Upper lobe of left lung (tissue), 6 donors: ENCODE results near the gene KBTBD4. TPM values are rescaled to one million over a fixed set of nuclear protein-coding genes. Genes with fewer than 3 reads are reported as not detected.
"Not testable (repeated sequence)": the region's sequence is repeated elsewhere in the genome, so short reads cannot be mapped to it uniquely, and the experiment has no call there.

Source experiments
- ATAC-seq, 2 donors: fragments of 200-7000 bp; cut with Tn5 transposase; one replicate each; pipeline ENCODE4 v1.9.1; 2022; ENCODE audit warnings: mild to moderate bottlenecking in 2 of 2, moderate library complexity in 2 of 2; ENCODE audit not compliant: low FRiP score in 2 of 2
- DNase-seq, 2 donors: peaks; one replicate each; pipeline ENCODE4 v3.0.0-alpha.2; 2019 to 2020
- H3K27ac ChIP-seq, 4 donors: fragments of 200-600 bp; sonication (generic); one replicate each; pipeline ENCODE4 v1.5.1; 2016 to 2019
- H3K27me3 ChIP-seq, 4 donors: fragments of 200-600 bp; sonication (generic); one replicate each; pipeline ENCODE4 v1.5.1; 2017 to 2019
- H3K36me3 ChIP-seq, 4 donors: fragments of 200-600 bp; sonication (generic); one replicate each; pipeline ENCODE4 v1.5.1; 2016 to 2019
- H3K4me1 ChIP-seq, 4 donors: fragments of 200-600 bp; sonication (generic); one replicate each; pipeline ENCODE4 v1.5.1; 2018 to 2019
- H3K4me3 ChIP-seq, 4 donors: fragments of 200-600 bp; sonication (generic); one replicate each; pipeline ENCODE4 v1.5.1; 2017 to 2019; ENCODE audit warnings: mild to moderate bottlenecking in 2 of 4, moderate library complexity in 1 of 4
- H3K9me3 ChIP-seq, 4 donors: fragments of 200-600 bp; sonication (generic); one replicate each; pipeline ENCODE4 v1.5.1; 2018 to 2019
- EP300 ChIP-seq, 4 donors: sonication (generic); formaldehyde crosslinking; IDR thresholded peaks; one replicate each; pipeline ENCODE4 v1.5.1; 2017; ENCODE audit warnings: antibody characterized with exemption in 4 of 4, control low read depth in 2 of 4
- POLR2A ChIP-seq, 4 donors: fragments of 450-650 bp; IDR thresholded peaks; one replicate each; pipeline ENCODE4 v1.5.1; 2016 to 2017; ENCODE audit warnings: antibody characterized with exemption in 4 of 4, mild to moderate bottlenecking in 2 of 4
- POLR2AphosphoS5 ChIP-seq, 2 donors: sonication (generic); formaldehyde crosslinking; IDR thresholded peaks; one replicate each; pipeline ENCODE4 v1.5.1; 2017; ENCODE audit warnings: antibody characterized with exemption in 2 of 2
- WGBS, 2 donors: methylation state at CpG; one replicate each; pipeline ENCODE4 v1.1.5; 2017 to 2018; 5-methylcytosine and 5-hydroxymethylcytosine counted together
- total RNA-seq, 6 donors: library from RNA; depleted of rRNA in 4 of 6; stranded (reverse); fragments of >200 nt in 4 of 6; gene quantifications; one replicate each; pipeline versions ENCODE4 v1.1.0 to v1.2.1, GENCODE V29; 2016 to 2021
- TF ChIP-seq, protein P1 (sequence below), 6 experiments: fragments of 450-650 bp in 4 of 6; fragments of 200-600 bp in 2 of 6; sonication (generic) in 2 of 6; IDR thresholded peaks; one replicate each; pipeline ENCODE4 v1.5.1; 2016 to 2019; ENCODE audit warnings: antibody characterized with exemption in 6 of 6
- donor health status: DM: no; HTN: no; CAD: no; lungs with moderate emphysema.
- donor health status: DM: no; HTN: yes; CAD: no; lungs with severe emphysema.

KBTBD4 gene
- total RNA-seq, 6 donors from 2014 or later, result 3.1 to 22.2 (median 17.4) TPM

DNA sequence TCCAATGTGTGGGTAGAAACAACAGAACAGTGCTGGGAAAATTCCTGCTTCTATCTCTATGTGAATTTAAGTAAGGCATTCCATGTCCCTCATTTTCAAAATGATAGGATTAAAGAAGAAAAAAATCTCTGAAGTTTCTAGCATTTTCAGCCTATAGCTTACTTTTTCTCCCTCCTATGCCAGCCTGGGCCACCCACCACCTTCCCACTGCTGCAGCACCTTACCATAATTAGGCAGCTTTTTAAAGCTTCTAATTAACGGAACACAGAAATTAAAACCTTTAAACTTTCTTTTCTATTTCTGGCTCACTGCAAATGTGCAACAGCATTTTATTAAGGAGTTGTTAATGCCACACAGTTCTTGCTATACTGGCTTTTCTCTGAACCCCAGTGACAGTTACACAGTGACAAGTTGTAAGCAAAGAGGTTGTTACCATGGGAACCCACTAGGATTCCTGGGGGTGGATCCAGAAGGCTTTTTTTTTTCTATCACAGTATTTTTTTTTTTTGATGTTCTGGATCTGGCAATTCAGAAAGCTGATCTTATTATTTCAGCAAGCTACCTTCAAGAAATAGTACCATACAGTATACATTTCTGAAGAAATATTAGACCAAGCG lies 46.1 kb downstream of the KBTBD4 start:
- TF ChIP-seq POLR2A (IDR thresholded peaks at IDR 0.05) (no peak), POLR2AphosphoS5 (IDR thresholded peaks at IDR 0.05) (no peak), EP300 (IDR thresholded peaks at IDR 0.05) (no peak)
- TF ChIP-seq, protein P1, sequence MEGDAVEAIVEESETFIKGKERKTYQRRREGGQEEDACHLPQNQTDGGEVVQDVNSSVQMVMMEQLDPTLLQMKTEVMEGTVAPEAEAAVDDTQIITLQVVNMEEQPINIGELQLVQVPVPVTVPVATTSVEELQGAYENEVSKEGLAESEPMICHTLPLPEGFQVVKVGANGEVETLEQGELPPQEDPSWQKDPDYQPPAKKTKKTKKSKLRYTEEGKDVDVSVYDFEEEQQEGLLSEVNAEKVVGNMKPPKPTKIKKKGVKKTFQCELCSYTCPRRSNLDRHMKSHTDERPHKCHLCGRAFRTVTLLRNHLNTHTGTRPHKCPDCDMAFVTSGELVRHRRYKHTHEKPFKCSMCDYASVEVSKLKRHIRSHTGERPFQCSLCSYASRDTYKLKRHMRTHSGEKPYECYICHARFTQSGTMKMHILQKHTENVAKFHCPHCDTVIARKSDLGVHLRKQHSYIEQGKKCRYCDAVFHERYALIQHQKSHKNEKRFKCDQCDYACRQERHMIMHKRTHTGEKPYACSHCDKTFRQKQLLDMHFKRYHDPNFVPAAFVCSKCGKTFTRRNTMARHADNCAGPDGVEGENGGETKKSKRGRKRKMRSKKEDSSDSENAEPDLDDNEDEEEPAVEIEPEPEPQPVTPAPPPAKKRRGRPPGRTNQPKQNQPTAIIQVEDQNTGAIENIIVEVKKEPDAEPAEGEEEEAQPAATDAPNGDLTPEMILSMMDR (IDR thresholded peaks at IDR 0.05), result no peak
- DNase-seq (no peak), ATAC-seq (no peak)
- 91 to 92% methylated on average over 2 of the region's 2 CpGs for WGBS, 2 donors
- peaks cover 22 to 37% (median 36%) of the 10 kb centered on the region in 4 donors for H3K4me1 ChIP-seq
- peaks cover 0 to 7% (median 2%) of the 10 kb centered on the region in 4 donors for H3K36me3 ChIP-seq
- no peaks in the 10 kb centered on the region for H3K9me3 ChIP-seq
- H3K27ac ChIP-seq, result no peak overlapping the region
- no peak overlapping the region for H3K4me3 ChIP-seq
- H3K27me3 ChIP-seq, result no peaks in the 10 kb centered on the region

DNA sequence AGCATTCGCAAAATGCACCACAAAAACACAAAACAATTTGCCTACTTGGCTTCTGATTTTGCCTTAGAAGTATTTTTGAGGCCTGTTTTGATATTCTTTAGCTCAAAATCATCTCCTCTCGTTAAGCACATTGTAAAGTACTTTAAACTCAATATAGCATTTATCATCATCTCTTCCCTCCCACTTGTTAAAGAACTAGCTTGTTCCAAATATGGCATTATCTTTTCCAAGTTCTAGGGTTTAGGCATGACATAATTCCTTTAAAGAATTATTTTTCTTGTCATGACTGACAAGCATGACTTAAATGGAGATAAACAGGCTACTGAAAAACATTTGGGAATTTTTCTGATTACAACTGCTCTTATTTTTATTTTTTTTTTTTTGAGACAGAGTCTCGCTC lies 47.1 kb downstream of the KBTBD4 start:
- H3K4me3 ChIP-seq, result no peak overlapping the region
- ATAC-seq, result no peak
- no peaks in the 10 kb centered on the region for H3K27me3 ChIP-seq
- DNase-seq, result no peak
- no peak overlapping the region for H3K27ac ChIP-seq
- peaks cover 21 to 43% (median 28%) of the 10 kb centered on the region in 4 donors for H3K4me1 ChIP-seq
- H3K36me3 ChIP-seq, result peaks cover 0 to 7% (median 2%) of the 10 kb centered on the region in 4 donors
- H3K9me3 ChIP-seq, result no peaks in the 10 kb centered on the region
- TF ChIP-seq, protein P1 (IDR thresholded peaks at IDR 0.05), result no peak
- no peak for TF ChIP-seq POLR2AphosphoS5 (IDR thresholded peaks at IDR 0.05)
- TF ChIP-seq EP300 (IDR thresholded peaks at IDR 0.05), result no peak
- no peak for TF ChIP-seq POLR2A (IDR thresholded peaks at IDR 0.05)
- WGBS, 2 donors, result 77 to 81% methylated on average over 3 of the region's 3 CpGs

DNA sequence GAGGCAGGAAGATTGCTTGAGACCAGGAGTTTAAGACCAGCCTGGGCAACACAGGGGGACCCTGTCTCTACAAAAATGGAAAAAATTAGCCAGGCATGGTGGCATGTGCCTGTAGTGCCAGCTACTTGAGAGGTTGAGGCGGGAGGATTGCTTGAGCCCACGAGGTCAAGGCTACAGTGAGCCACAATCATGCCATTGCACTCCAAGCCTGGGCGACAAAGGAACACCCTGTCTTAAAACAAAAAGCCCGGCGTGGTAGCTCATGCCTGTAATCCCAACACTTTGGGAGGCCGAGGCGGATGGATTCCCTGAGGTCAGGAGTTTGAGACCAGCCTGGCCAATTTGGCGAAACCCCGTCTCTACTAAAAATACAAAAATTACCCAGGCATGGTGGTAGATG lies 48.0 kb downstream of the KBTBD4 start:
- not testable (repeated sequence) for H3K27ac ChIP-seq, H3K9me3 ChIP-seq, H3K4me3 ChIP-seq, DNase-seq, ATAC-seq, H3K27me3 ChIP-seq, H3K36me3 ChIP-seq
- WGBS, 2 donors, result 92 to 97% methylated on average over 7 to 9 of the region's 9 CpGs
- peaks cover 14 to 42% (median 25%) of the 10 kb centered on the region in 4 donors for H3K4me1 ChIP-seq

DNA sequence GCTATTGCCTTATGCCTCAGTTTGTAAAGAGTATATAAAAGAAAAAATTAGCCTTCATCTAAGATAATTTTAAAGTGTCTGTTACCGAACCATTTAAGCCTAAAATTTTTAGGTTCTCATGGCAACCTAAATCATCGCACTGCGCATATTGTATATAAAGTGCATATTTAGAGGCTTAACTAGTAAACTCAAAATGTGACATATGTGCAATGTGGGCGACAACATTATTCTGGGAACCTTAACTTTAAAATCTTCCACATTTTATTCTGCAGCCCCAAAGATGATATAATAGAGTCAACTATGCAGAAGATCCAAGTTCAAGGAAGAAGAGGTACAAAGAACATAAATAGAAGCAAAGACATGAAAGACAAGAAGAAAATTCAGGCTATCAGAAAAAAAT lies 48.8 kb downstream of the KBTBD4 start:
- DNase-seq, result no peak
- TF ChIP-seq EP300 (IDR thresholded peaks at IDR 0.05) (no peak), POLR2A (IDR thresholded peaks at IDR 0.05) (no peak), POLR2AphosphoS5 (IDR thresholded peaks at IDR 0.05) (no peak)
- TF ChIP-seq, protein P1 (IDR thresholded peaks at IDR 0.05), result no peak

DNA sequence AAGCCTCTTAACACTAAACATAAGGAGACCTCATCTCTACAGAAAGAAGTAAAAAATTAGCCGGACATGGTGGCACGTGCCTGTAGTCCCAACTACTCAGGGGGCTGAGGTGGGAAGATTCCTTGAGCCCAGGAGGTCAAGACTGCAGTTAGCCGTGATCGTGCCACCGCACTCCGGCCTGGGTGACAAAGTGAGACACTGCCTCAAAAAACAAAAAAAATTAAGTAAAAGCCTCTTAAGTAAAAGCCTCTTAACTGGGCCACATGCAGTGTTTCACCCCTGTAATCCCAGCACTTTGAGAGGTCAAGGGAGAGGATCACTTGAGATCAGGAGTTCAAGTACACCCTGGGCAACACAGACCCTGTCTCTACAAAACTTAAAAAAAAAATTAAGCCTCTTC lies 51.6 kb downstream of the KBTBD4 start:
- Histone ChIP-seq H3K36me3 (no peaks in the 10 kb centered on the region), H3K27me3 (no peaks in the 10 kb centered on the region), H3K9me3 (no peaks in the 10 kb centered on the region), H3K4me1 (peaks cover 32 to 64% (median 40%) of the 10 kb centered on the region in 4 donors), H3K4me3 (no peak overlapping the region), H3K27ac (no peak overlapping the region)
- 86 to 89% methylated on average over 6 of the region's 6 CpGs for WGBS, 2 donors
- TF ChIP-seq POLR2A (IDR thresholded peaks at IDR 0.05) (no peak), POLR2AphosphoS5 (IDR thresholded peaks at IDR 0.05) (no peak), EP300 (IDR thresholded peaks at IDR 0.05) (no peak)
- TF ChIP-seq, protein P1 (IDR thresholded peaks at IDR 0.05), result no peak
- ATAC-seq (no peak), DNase-seq (no peak)

More for the DNA sequence above, 48.8 kb downstream of the KBTBD4 start:
- H3K4me1 ChIP-seq, result peaks cover 19 to 50% (median 30%) of the 10 kb centered on the region in 4 donors
- no peak overlapping the region for H3K4me3 ChIP-seq
- no peak for ATAC-seq
- H3K27ac ChIP-seq, result no peak overlapping the region
- WGBS, 2 donors, result 93 to 94% methylated on average over 4 of the region's 4 CpGs
- H3K9me3 ChIP-seq, result no peaks in the 10 kb centered on the region
- no peaks in the 10 kb centered on the region for H3K27me3 ChIP-seq
- H3K36me3 ChIP-seq, result no peaks in the 10 kb centered on the region

DNA sequence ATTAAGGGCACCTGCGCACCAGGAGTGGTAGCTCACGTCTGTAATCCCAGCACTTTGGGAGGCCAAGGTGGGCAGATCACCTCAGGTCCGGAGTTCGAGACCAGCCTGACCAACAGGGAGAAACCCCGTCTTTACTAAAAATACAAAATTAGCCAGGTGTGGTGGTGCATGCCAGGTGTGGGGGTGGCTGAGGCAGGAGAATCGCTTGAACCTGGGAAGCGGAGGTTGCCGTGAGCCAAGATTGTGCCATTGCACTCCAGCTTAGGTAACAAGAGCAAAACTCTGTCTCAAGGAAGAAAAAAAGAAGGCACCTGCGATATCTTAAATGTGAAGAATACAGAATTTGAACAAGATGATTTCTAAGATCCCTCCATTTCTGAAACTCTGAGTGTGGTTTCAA lies 52.7 kb downstream of the KBTBD4 start:
- not testable (repeated sequence) for DNase-seq, H3K4me3 ChIP-seq, H3K9me3 ChIP-seq, H3K36me3 ChIP-seq, ATAC-seq, H3K27me3 ChIP-seq
- Histone ChIP-seq H3K27ac (peak overlapping the region in 1 of 4 donors; percentile 7), H3K4me1 (peaks cover 37 to 63% (median 44%) of the 10 kb centered on the region in 4 donors)
- 91 to 93% methylated on average over 9 of the region's 9 CpGs for WGBS, 2 donors
